Neural cell (in vitro differentiated cells): ENCODE data around the gene HEG1. TPM values are rescaled to one million over a fixed set of nuclear protein-coding genes. Genes with fewer than 3 reads are reported as not detected.

Experiments
- H2AFZ ChIP-seq: fragments of 200-600, 300-800 bp; sonication (generic), shearing (Covaris generic); 2 replicates; pipeline ENCODE4 v1.6.0; 2014; ENCODE audit warnings: low read depth, mild to moderate bottlenecking, antibody characterized with exemption, low read length, moderate library complexity
- H3F3A ChIP-seq: fragments of 200-600 bp; shearing (Covaris generic); 2 replicates; pipeline ENCODE4 v1.6.1; 2016; ENCODE audit warnings: mild to moderate bottlenecking, moderate library complexity, mixed read lengths, antibody characterized with exemption, low read length; ENCODE audit not compliant: insufficient read depth, poor library complexity, severe bottlenecking
- H3K27ac ChIP-seq: fragments of 200-600, 300-800 bp; sonication (generic), shearing (Covaris generic); 2 replicates; pipeline ENCODE4 v1.5.1; 2014; ENCODE audit warnings: mild to moderate bottlenecking, low read length, moderate library complexity
- H3K27me3 ChIP-seq: fragments of 300-800, 200-600 bp; sonication (generic), shearing (Covaris generic); 2 replicates; pipeline ENCODE4 v1.6.0; 2014; ENCODE audit warnings: mild to moderate bottlenecking, low read depth, low read length, moderate library complexity; ENCODE audit not compliant: insufficient read depth
- H3K36me3 ChIP-seq: fragments of 300-800, 200-600 bp; sonication (generic), shearing (Covaris generic); 2 replicates; pipeline ENCODE4 v1.5.1; 2014; ENCODE audit warnings: mild to moderate bottlenecking, antibody characterized with exemption, low read length, moderate library complexity; ENCODE audit not compliant: insufficient read depth
- H3K4me2 ChIP-seq: fragments of 300-800, 200-600 bp; sonication (generic), shearing (Covaris generic); 2 replicates; pipeline ENCODE4 v1.6.0; 2014; ENCODE audit warnings: mild to moderate bottlenecking, low read length
- H3K4me3 ChIP-seq: fragments of 300-800, 200-600 bp; sonication (generic), shearing (Covaris generic); 2 replicates; pipeline ENCODE4 v1.5.1; 2014; ENCODE audit warnings: mild to moderate bottlenecking, low read length, moderate library complexity
- H3K79me2 ChIP-seq: fragments of 200-600 bp; shearing (Covaris generic); replicated peaks from 2 replicates; pipeline ENCODE4 v1.6.0; 2014; ENCODE audit warnings: mild to moderate bottlenecking, low read length, moderate library complexity; ENCODE audit not compliant: insufficient read depth
- H3K9ac ChIP-seq: fragments of 300-800, 200-600 bp; sonication (generic), shearing (Covaris generic); 2 replicates; pipeline ENCODE4 v1.6.1; 2016; ENCODE audit warnings: mild to moderate bottlenecking, low read length, mixed read lengths
- H3K9me2 ChIP-seq: fragments of 200-600 bp; shearing (Covaris generic); 2 replicates; pipeline ENCODE4 v1.6.1; 2016; ENCODE audit warnings: mild to moderate bottlenecking, low read length, mixed read lengths; ENCODE audit not compliant: insufficient read depth
- H3K9me3 ChIP-seq: fragments of 200-600, 300-800 bp; sonication (generic), shearing (Covaris generic); 2 replicates; pipeline ENCODE4 v1.6.1; 2016; ENCODE audit warnings: mild to moderate bottlenecking, mixed run types, low read length, moderate library complexity, mixed read lengths
- H4K20me1 ChIP-seq: fragments of 200-600 bp; shearing (Covaris generic); 2 replicates; pipeline ENCODE4 v1.6.1; 2016; ENCODE audit warnings: mild to moderate bottlenecking, mixed run types; ENCODE audit not compliant: insufficient read depth
- EP300 ChIP-seq: fragments of 450-650 bp; conservative IDR thresholded peaks from 2 replicates; pipeline ENCODE4 v1.6.1; 2014; ENCODE audit warnings: antibody characterized with exemption, mild to moderate bottlenecking, moderate library complexity; ENCODE audit not compliant: poor library complexity, severe bottlenecking
- EZH2 ChIP-seq: fragments of 200-600, 300-800 bp; shearing (Covaris generic), sonication (generic); IDR thresholded peaks from 2 replicates; pipeline ENCODE4 v1.6.1; 2014; ENCODE audit warnings: antibody characterized with exemption, low read length, borderline replicate concordance, mild to moderate bottlenecking; ENCODE audit not compliant: insufficient read depth, poor library complexity, severe bottlenecking
- MXI1 ChIP-seq: fragments of 450-650 bp; conservative IDR thresholded peaks from 2 replicates; pipeline ENCODE4 v1.6.1; 2014; ENCODE audit warnings: antibody characterized with exemption, mild to moderate bottlenecking; ENCODE audit not compliant: poor library complexity, severe bottlenecking
- POLR2AphosphoS5 ChIP-seq: IDR thresholded peaks from 2 replicates; pipeline ENCODE4 v1.6.1; 2012
- RAD21 ChIP-seq: fragments of 450-650 bp; conservative IDR thresholded peaks from 2 replicates; pipeline ENCODE4 v1.6.1; 2014; ENCODE audit warnings: antibody characterized with exemption, mild to moderate bottlenecking, moderate library complexity
- SMC3 ChIP-seq: fragments of 450-650 bp; conservative IDR thresholded peaks from 2 replicates; pipeline ENCODE4 v1.6.1; 2014; ENCODE audit warnings: antibody characterized with exemption, mild to moderate bottlenecking, moderate library complexity; ENCODE audit not compliant: poor library complexity
- TAF1 ChIP-seq: IDR thresholded peaks from 2 replicates; pipeline ENCODE4 v1.6.1; 2012; ENCODE audit warnings: low read depth
- polyA plus RNA-seq: library from polyadenylated mRNA; depleted of rRNA; stranded (reverse); fragments of >200 nt; gene quantifications from 2 replicates; pipeline ENCODE4 v1.2.3, GENCODE V29; 2014
- TF ChIP-seq, protein P1 (sequence below): fragments of 450-650 bp; IDR thresholded peaks from 2 replicates; pipeline ENCODE4 v1.5.1; 2014; ENCODE audit warnings: antibody characterized with exemption, mild to moderate bottlenecking, moderate library complexity; ENCODE audit not compliant: poor library complexity, severe bottlenecking
- TF ChIP-seq, protein P2 (sequence below): IDR thresholded peaks from 2 replicates; pipeline ENCODE4 v1.6.1; 2012; ENCODE audit warnings: borderline replicate concordance

HEG1 gene
- polyA plus RNA-seq, 1 donor from 2014 or later, result 0.48 TPM

DNA sequence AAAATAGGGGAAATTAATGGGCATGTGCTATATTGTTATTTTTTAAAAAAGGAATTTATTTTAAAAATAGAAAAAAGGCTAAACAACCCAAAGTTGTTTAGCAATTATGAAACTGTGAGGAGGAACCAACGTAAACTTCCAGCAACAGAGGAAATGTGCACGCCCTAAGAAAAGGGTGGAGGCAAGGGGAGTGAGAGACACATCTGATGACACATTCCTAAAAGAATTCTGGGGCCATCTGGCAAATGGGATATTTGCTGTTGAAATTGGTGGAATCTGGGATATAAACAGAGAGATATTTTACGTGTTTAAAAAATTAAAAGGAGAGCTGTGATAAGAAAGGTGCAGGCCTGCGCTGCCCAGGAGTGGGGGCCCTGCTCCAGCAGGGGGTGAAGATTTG is 70.4 kb downstream of the HEG1 start (continued):
- TF ChIP-seq, protein P1, sequence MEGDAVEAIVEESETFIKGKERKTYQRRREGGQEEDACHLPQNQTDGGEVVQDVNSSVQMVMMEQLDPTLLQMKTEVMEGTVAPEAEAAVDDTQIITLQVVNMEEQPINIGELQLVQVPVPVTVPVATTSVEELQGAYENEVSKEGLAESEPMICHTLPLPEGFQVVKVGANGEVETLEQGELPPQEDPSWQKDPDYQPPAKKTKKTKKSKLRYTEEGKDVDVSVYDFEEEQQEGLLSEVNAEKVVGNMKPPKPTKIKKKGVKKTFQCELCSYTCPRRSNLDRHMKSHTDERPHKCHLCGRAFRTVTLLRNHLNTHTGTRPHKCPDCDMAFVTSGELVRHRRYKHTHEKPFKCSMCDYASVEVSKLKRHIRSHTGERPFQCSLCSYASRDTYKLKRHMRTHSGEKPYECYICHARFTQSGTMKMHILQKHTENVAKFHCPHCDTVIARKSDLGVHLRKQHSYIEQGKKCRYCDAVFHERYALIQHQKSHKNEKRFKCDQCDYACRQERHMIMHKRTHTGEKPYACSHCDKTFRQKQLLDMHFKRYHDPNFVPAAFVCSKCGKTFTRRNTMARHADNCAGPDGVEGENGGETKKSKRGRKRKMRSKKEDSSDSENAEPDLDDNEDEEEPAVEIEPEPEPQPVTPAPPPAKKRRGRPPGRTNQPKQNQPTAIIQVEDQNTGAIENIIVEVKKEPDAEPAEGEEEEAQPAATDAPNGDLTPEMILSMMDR, result no peak
- TF ChIP-seq TAF1 (no peak), MXI1 (no peak)

DNA sequence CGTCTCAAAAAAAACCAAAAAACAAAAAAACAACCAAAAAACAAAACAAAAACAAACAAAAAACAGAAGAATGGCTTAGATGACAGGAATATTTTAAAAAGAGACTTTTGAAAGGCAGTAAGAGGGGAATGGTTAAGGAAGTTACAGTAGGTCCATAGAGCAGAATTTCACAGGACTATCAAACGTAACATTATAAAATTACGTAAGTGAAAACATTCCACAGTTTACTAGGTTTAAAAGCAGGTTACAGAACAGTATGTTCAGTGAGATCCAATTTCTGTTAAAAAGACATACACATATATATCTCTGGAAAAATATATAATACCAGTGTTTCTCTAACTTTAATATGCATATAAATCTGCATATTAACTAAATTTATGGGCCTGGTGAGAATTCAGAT is 71.0 kb downstream of the HEG1 start:
- H4K20me1 ChIP-seq, result no peaks in the 10 kb centered on the region
- TF ChIP-seq, protein P2, sequence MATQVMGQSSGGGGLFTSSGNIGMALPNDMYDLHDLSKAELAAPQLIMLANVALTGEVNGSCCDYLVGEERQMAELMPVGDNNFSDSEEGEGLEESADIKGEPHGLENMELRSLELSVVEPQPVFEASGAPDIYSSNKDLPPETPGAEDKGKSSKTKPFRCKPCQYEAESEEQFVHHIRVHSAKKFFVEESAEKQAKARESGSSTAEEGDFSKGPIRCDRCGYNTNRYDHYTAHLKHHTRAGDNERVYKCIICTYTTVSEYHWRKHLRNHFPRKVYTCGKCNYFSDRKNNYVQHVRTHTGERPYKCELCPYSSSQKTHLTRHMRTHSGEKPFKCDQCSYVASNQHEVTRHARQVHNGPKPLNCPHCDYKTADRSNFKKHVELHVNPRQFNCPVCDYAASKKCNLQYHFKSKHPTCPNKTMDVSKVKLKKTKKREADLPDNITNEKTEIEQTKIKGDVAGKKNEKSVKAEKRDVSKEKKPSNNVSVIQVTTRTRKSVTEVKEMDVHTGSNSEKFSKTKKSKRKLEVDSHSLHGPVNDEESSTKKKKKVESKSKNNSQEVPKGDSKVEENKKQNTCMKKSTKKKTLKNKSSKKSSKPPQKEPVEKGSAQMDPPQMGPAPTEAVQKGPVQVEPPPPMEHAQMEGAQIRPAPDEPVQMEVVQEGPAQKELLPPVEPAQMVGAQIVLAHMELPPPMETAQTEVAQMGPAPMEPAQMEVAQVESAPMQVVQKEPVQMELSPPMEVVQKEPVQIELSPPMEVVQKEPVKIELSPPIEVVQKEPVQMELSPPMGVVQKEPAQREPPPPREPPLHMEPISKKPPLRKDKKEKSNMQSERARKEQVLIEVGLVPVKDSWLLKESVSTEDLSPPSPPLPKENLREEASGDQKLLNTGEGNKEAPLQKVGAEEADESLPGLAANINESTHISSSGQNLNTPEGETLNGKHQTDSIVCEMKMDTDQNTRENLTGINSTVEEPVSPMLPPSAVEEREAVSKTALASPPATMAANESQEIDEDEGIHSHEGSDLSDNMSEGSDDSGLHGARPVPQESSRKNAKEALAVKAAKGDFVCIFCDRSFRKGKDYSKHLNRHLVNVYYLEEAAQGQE, result no peak
- no peak for TF ChIP-seq POLR2AphosphoS5
- no peak for TF ChIP-seq EZH2
- no peak for TF ChIP-seq MXI1
- TF ChIP-seq TAF1, result no peak
- TF ChIP-seq EP300, result no peak
- TF ChIP-seq, protein P1, result no peak
- TF ChIP-seq SMC3, result no peak
- TF ChIP-seq RAD21, result no peak
- H3K79me2 ChIP-seq, result no peaks in the 10 kb centered on the region
- no peaks in the 10 kb centered on the region for H3K27me3 ChIP-seq
- H3K4me3 ChIP-seq, result no peak overlapping the region
- H3K27ac ChIP-seq, result no peak overlapping the region
- no peaks in the 10 kb centered on the region for H3K9me3 ChIP-seq
- no peaks in the 10 kb centered on the region for H3K9me2 ChIP-seq
- H3F3A ChIP-seq, result no peaks in the 10 kb centered on the region
- H3K36me3 ChIP-seq, result no peaks in the 10 kb centered on the region
- H2AFZ ChIP-seq, result no peak overlapping the region
- no peak overlapping the region for H3K4me2 ChIP-seq
- H3K9ac ChIP-seq, result no peak overlapping the region

DNA sequence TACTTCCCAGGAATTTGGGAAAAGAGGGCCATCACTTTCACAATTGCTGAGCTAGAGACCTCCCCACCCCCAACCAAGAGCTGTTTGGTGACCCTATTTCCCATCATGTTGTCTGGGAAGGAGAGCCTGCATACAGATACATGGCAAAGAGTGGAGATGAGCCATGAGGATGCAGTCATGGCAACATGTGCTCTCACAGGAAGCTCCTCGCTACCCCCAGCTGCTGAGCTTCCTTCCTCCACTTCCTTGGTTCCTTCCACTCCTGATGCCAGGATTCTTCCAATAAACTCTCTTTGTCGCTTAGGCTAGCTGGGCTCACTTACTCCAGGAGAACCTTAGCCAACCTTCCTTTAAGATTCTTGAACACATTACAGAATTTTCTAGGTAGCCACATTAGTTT is 72.9 kb downstream of the HEG1 start:
- H4K20me1 ChIP-seq, result no peaks in the 10 kb centered on the region
- no peaks in the 10 kb centered on the region for H3K27me3 ChIP-seq
- no peak overlapping the region for H2AFZ ChIP-seq
- no peaks in the 10 kb centered on the region for H3K36me3 ChIP-seq
- H3K79me2 ChIP-seq, result no peaks in the 10 kb centered on the region
- H3K9me2 ChIP-seq, result no peaks in the 10 kb centered on the region
- H3K4me3 ChIP-seq, result no peak overlapping the region
- no peak overlapping the region for H3K4me2 ChIP-seq
- no peak overlapping the region for H3K9ac ChIP-seq
- TF ChIP-seq EZH2 (no peak), EP300 (no peak), POLR2AphosphoS5 (no peak), SMC3 (no peak), RAD21 (no peak), MXI1 (no peak)
- TF ChIP-seq, protein P2, result no peak
- no peaks in the 10 kb centered on the region for H3K9me3 ChIP-seq
- H3K27ac ChIP-seq, result no peak overlapping the region
- no peaks in the 10 kb centered on the region for H3F3A ChIP-seq
